ENCODE measurements around the gene ADAM17.

The ADAM17 gene

DNA sequence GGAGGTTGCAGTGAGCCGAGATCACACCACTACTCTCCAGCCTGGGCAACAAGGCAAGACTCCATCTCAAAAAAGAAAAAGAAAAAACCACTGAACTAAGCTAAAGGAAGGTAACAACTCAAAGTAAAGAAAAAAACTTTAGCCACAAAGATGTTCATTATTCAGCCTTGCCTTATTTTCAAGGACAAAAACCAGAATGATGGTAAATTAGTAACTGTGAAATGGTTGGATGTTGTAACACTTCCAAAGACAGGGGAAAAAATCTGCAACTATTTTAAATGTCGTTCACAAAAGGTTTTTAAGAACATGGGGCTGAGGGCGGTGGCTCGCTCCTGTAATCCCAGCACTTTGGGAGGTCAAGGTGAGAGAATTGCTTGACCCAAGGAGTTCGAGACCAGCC, 10.1 kb downstream of the ADAM17 start:
- Histone ChIP-seq H3K9me3 (ENCODE audit: control insufficient read depth, insufficient read depth, low read depth, low read length) (no peaks in the 10 kb centered on the region), H3K27me3 (ENCODE audit: control insufficient read depth, insufficient read depth, low read length) (no peaks in the 10 kb centered on the region), H3K36me3 (ENCODE audit: control insufficient read depth, insufficient read depth, low read length) (no peaks in the 10 kb centered on the region), H3K9ac (ENCODE audit: low read length) (no peak overlapping the region), H3K4me1 (ENCODE audit: control insufficient read depth, insufficient read depth, low read length) (peaks cover 6% of the 10 kb centered on the region; the same call in 1 of the 2 replicates), H3K27ac (ENCODE audit: low read depth, low read length) (no peak overlapping the region), H3K4me3 (ENCODE audit: low read depth, low read length) (no peak overlapping the region)

DNA sequence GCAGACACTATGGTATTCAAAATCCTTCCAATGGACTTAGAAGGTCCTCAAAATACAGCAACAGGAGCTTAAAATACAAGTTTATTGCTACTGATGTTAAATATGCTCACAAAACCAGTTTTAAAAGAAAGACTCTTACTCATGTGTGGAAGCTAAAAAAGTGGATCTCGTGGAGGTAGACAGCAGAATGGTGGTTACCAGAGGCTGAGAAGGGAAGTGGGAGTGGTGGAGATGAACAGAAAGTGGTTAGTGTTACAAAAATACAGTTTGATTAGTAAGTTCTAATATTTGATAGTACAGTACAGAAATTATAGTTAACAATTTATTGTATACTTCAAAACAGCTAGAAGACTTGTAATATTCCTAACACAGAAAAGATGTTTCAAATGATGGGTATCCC, 12.1 kb downstream of the ADAM17 start:
- H3K27ac ChIP-seq (ENCODE audit: low read depth, low read length): no peak overlapping the region
- no peak overlapping the region for H3K4me3 ChIP-seq (ENCODE audit: low read depth, low read length)
- no peaks in the 10 kb centered on the region for H3K36me3 ChIP-seq (ENCODE audit: control insufficient read depth, insufficient read depth, low read length)
- H3K27me3 ChIP-seq (ENCODE audit: control insufficient read depth, insufficient read depth, low read length): no peaks in the 10 kb centered on the region
- no peaks in the 10 kb centered on the region for H3K9me3 ChIP-seq (ENCODE audit: control insufficient read depth, insufficient read depth, low read depth, low read length)
- no peak overlapping the region for H3K9ac ChIP-seq (ENCODE audit: low read length)
- peaks cover 6% of the 10 kb centered on the region; the same call in 1 of the 2 replicates for H3K4me1 ChIP-seq (ENCODE audit: control insufficient read depth, insufficient read depth, low read length)

DNA sequence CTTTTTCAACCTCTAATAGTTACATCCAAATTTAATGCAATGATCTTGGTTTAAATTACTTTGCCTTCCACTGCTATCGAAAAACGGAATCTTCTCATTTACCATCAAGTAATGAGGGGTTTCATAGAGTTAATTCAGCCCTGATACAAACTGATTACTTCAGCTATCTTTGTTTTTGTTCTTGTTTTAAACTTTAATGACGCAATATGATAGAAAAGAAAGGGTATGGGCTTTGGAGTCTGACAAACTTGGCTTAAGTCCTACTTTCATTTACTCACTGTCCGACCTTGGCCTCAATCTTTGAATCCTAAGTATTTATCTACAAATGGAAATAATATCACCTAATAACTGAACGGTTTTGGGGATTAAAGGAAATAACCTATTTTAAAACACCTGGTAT, 16.1 kb downstream of the ADAM17 start:
- Histone ChIP-seq H3K27me3 (ENCODE audit: control insufficient read depth, insufficient read depth, low read length) (no peaks in the 10 kb centered on the region), H3K9ac (ENCODE audit: low read length) (no peak overlapping the region), H3K4me1 (ENCODE audit: control insufficient read depth, insufficient read depth, low read length) (no peaks in the 10 kb centered on the region), H3K27ac (ENCODE audit: low read depth, low read length) (no peak overlapping the region), H3K9me3 (ENCODE audit: control insufficient read depth, insufficient read depth, low read depth, low read length) (no peaks in the 10 kb centered on the region), H3K36me3 (ENCODE audit: control insufficient read depth, insufficient read depth, low read length) (0 out of 2 replicates have a peak, but pooled peaks cover 5% of the 10 kb centered on the region), H3K4me3 (ENCODE audit: low read depth, low read length) (no peak overlapping the region)

- H3K4me3 ChIP-seq (ENCODE audit: low read depth, low read length): no peak overlapping the region
- no peaks in the 10 kb centered on the region for H3K4me1 ChIP-seq (ENCODE audit: control insufficient read depth, insufficient read depth, low read length)
- H3K9ac ChIP-seq (ENCODE audit: low read length): no peak overlapping the region
- H3K9me3 ChIP-seq (ENCODE audit: control insufficient read depth, insufficient read depth, low read depth, low read length): no peaks in the 10 kb centered on the region
- H3K36me3 ChIP-seq (ENCODE audit: control insufficient read depth, insufficient read depth, low read length): peaks cover 14% of the 10 kb centered on the region
- no peaks in the 10 kb centered on the region for H3K27me3 ChIP-seq (ENCODE audit: control insufficient read depth, insufficient read depth, low read length)
- no peak overlapping the region for H3K27ac ChIP-seq (ENCODE audit: low read depth, low read length)
Measured at GRCh38 chr2:9538000-9538507, 17.6 kb downstream of the ADAM17 start.

DNA sequence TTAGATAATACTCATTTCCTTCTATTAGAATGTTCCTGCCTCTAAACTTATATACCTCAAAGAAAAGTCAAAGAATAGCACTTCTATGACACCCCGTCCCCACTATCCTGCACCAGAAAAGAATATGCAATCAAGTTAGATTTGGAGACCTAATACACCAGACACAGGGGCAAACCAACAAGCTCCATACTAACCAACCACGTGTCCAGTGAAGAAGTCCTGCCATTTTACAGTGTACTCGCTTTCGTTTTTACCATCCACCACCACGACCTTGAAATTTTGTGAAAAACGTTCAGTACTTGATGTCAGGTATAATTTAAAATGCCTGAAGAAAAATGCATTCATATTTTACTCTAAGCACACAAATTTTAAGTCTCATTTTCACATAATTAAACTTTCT, 19.1 kb downstream of the ADAM17 start:
- no peaks in the 10 kb centered on the region for H3K9me3 ChIP-seq (ENCODE audit: control insufficient read depth, insufficient read depth, low read depth, low read length)
- no peak overlapping the region for H3K9ac ChIP-seq (ENCODE audit: low read length)
- no peaks in the 10 kb centered on the region for H3K27me3 ChIP-seq (ENCODE audit: control insufficient read depth, insufficient read depth, low read length)
- H3K27ac ChIP-seq (ENCODE audit: low read depth, low read length): no peak overlapping the region
- H3K4me3 ChIP-seq (ENCODE audit: low read depth, low read length): no peak overlapping the region
- H3K36me3 ChIP-seq (ENCODE audit: control insufficient read depth, insufficient read depth, low read length): peaks cover 25% of the 10 kb centered on the region
- H3K4me1 ChIP-seq (ENCODE audit: control insufficient read depth, insufficient read depth, low read length): no peaks in the 10 kb centered on the region

GRCh38 chr2:9535177-9535576, 20.5 kb downstream of the ADAM17 start:
- Histone ChIP-seq H3K36me3 (ENCODE audit: control insufficient read depth, insufficient read depth, low read length) (peaks cover 25% of the 10 kb centered on the region), H3K4me3 (ENCODE audit: low read depth, low read length) (no peak overlapping the region), H3K9me3 (ENCODE audit: control insufficient read depth, insufficient read depth, low read depth, low read length) (no peaks in the 10 kb centered on the region), H3K27ac (ENCODE audit: low read depth, low read length) (no peak overlapping the region), H3K9ac (ENCODE audit: low read length) (no peak overlapping the region), H3K27me3 (ENCODE audit: control insufficient read depth, insufficient read depth, low read length) (no peaks in the 10 kb centered on the region), H3K4me1 (ENCODE audit: control insufficient read depth, insufficient read depth, low read length) (no peaks in the 10 kb centered on the region)

- Histone ChIP-seq H3K9me3 (ENCODE audit: control insufficient read depth, insufficient read depth, low read depth, low read length) (no peaks in the 10 kb centered on the region), H3K4me3 (ENCODE audit: low read depth, low read length) (no peak overlapping the region), H3K27me3 (ENCODE audit: control insufficient read depth, insufficient read depth, low read length) (no peaks in the 10 kb centered on the region), H3K9ac (ENCODE audit: low read length) (no peak overlapping the region), H3K27ac (ENCODE audit: low read depth, low read length) (no peak overlapping the region), H3K36me3 (ENCODE audit: control insufficient read depth, insufficient read depth, low read length) (peaks cover 36% of the 10 kb centered on the region), H3K4me1 (ENCODE audit: control insufficient read depth, insufficient read depth, low read length) (no peaks in the 10 kb centered on the region)
Measured at GRCh38 chr2:9533663-9534062, 22.0 kb downstream of the ADAM17 start.

DNA sequence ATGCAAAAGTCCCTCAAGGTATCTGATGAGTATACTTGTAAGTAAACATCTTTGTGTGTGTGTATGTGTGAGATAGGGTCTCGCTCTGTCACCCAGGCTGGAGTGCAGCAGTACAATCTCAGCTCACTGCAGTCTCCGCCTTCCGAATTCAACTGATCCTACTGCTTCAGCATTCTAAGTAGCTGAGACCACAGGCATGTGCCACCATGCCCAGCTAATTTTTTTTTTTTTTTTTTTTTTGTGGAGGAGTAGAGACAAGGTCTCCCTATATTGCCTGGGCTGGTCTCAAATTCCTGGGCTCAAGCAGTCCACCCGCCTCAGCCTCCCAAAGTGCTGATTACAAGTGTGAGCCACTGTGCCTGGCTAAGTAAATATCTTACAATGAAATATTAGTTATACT, 23.2 kb downstream of the ADAM17 start:
- Histone ChIP-seq H3K36me3 (ENCODE audit: control insufficient read depth, insufficient read depth, low read length) (peaks cover 45% of the 10 kb centered on the region), H3K9ac (ENCODE audit: low read length) (no peak overlapping the region), H3K27ac (ENCODE audit: low read depth, low read length) (no peak overlapping the region), H3K4me1 (ENCODE audit: control insufficient read depth, insufficient read depth, low read length) (no peaks in the 10 kb centered on the region), H3K27me3 (ENCODE audit: control insufficient read depth, insufficient read depth, low read length) (no peaks in the 10 kb centered on the region), H3K9me3 (ENCODE audit: control insufficient read depth, insufficient read depth, low read depth, low read length) (no peaks in the 10 kb centered on the region), H3K4me3 (ENCODE audit: low read depth, low read length) (no peak overlapping the region)

DNA sequence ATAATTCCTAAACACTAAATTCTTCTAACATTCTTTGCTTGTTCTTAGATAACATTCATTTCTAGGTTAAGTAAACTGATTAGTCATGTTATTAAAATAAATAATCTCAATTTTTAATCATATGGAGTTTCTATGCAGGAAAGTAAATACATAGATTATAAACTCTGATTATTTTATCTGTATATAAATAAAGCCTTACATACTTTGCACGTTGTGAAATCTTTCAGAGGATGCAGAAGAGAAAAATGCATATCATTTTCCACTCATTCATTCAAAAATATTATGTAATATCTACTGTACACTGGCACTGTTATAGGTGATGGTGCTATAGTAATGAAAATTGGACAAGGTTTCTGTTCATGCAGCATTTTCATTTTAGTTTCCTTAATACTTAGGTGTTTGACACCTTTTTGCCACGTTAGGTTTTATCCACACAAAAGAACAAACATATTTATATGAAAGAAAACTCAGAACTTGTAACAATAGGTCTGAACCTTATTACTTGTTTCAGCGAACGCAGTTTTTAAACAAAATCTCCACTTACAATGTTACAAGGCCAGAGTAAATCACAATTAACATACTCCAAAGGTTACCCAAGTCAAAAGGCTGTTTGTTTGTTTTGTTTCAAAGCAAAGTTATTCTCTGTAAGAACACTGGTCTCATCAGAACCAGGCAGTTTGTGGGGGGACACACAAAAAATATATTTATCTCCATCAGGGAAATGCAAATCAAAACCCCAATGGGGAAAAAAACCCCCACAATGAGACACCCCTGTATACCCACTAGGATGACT, 27.4 kb downstream of the ADAM17 start:
- Histone ChIP-seq H3K27ac (ENCODE audit: low read depth, low read length) (no peak overlapping the region), H3K4me3 (ENCODE audit: low read depth, low read length) (no peak overlapping the region), H3K4me1 (ENCODE audit: control insufficient read depth, insufficient read depth, low read length) (no peaks in the 10 kb centered on the region), H3K9ac (ENCODE audit: low read length) (no peak overlapping the region), H3K27me3 (ENCODE audit: control insufficient read depth, insufficient read depth, low read length) (no peaks in the 10 kb centered on the region), H3K36me3 (ENCODE audit: control insufficient read depth, insufficient read depth, low read length) (peaks cover 57% of the 10 kb centered on the region), H3K9me3 (ENCODE audit: control insufficient read depth, insufficient read depth, low read depth, low read length) (no peaks in the 10 kb centered on the region)

GRCh38 chr2:9525266-9525665, 30.4 kb downstream of the ADAM17 start:
- Histone ChIP-seq H3K4me3 (ENCODE audit: low read depth, low read length) (no peak overlapping the region), H3K4me1 (ENCODE audit: control insufficient read depth, insufficient read depth, low read length) (no peaks in the 10 kb centered on the region), H3K9ac (ENCODE audit: low read length) (no peak overlapping the region), H3K36me3 (ENCODE audit: control insufficient read depth, insufficient read depth, low read length) (peaks cover 57% of the 10 kb centered on the region), H3K9me3 (ENCODE audit: control insufficient read depth, insufficient read depth, low read depth, low read length) (no peaks in the 10 kb centered on the region), H3K27me3 (ENCODE audit: control insufficient read depth, insufficient read depth, low read length) (no peaks in the 10 kb centered on the region), H3K27ac (ENCODE audit: low read depth, low read length) (no peak overlapping the region)

DNA sequence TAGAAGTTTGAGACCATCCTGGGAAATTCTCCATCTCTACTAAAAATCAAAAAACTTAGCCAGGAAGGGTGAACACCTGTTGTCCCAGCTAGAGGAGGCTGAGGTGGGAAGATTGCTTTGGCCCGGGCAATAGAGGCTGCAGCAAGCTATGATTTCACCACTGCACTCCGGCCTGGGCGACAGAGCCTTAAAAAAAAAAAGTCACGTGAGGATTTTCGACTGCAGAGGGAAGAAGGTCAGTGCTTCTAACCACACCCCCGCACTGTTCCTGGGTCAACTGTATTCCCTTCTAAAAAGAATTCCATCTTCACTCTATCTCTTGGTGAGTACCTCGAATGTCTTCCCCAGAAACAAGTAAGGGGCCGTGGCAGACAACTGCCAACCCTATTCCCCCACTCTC, 31.3 kb downstream of the ADAM17 start:
- H3K9me3 ChIP-seq (ENCODE audit: control insufficient read depth, insufficient read depth, low read depth, low read length): no peaks in the 10 kb centered on the region
- no peaks in the 10 kb centered on the region for H3K27me3 ChIP-seq (ENCODE audit: control insufficient read depth, insufficient read depth, low read length)
- no peak overlapping the region for H3K9ac ChIP-seq (ENCODE audit: low read length)
- H3K27ac ChIP-seq (ENCODE audit: low read depth, low read length): no peak overlapping the region
- no peak overlapping the region for H3K4me3 ChIP-seq (ENCODE audit: low read depth, low read length)
- H3K36me3 ChIP-seq (ENCODE audit: control insufficient read depth, insufficient read depth, low read length): peaks cover 59% of the 10 kb centered on the region
- H3K4me1 ChIP-seq (ENCODE audit: control insufficient read depth, insufficient read depth, low read length): no peaks in the 10 kb centered on the region

Data from HUES6 (cell line).